Duodenal mucosa (tissue), 2 donors: ENCODE data around the gene GSTA4.

ENCODE experiments used
- H3K27ac ChIP-seq: one replicate; pipeline ENCODE4 v1.7.0; 2013; ENCODE audit warnings: low read depth, low read length
- H3K27me3 ChIP-seq, 2 donors: one replicate each; pipeline ENCODE4 v1.7.0; 2013; ENCODE audit warnings: low read length in 2 of 2, control low read depth in 1 of 2; ENCODE audit not compliant: insufficient read depth in 2 of 2, control insufficient read depth in 1 of 2
- H3K36me3 ChIP-seq, 2 donors: one replicate each; pipeline ENCODE4 v1.7.0; 2013; ENCODE audit warnings: low read length in 2 of 2, control low read depth in 1 of 2; ENCODE audit not compliant: insufficient read depth in 2 of 2, control insufficient read depth in 1 of 2
- H3K4me1 ChIP-seq, 2 donors: one replicate each; pipeline ENCODE4 v1.7.0; 2013; ENCODE audit warnings: low read length in 2 of 2, control low read depth in 1 of 2; ENCODE audit not compliant: insufficient read depth in 2 of 2, control insufficient read depth in 1 of 2
- H3K4me3 ChIP-seq, 2 donors: one replicate each; pipeline ENCODE4 v1.7.0; 2013; ENCODE audit warnings: low read length in 2 of 2, low read depth in 1 of 2
- H3K9ac ChIP-seq, 2 donors: one replicate each; pipeline ENCODE4 v1.7.0; 2013; ENCODE audit warnings: low read length in 2 of 2, low read depth in 1 of 2
- H3K9me3 ChIP-seq, 2 donors: one replicate each; pipeline ENCODE4 v1.7.0; 2013; ENCODE audit warnings: low read length in 2 of 2, control low read depth in 1 of 2; ENCODE audit not compliant: control insufficient read depth in 1 of 2

The GSTA4 gene

GRCh38 chr6:52982680-52983079 is 12.4 kb downstream of the GSTA4 start:
- H3K4me1 ChIP-seq, result peaks cover 0 to 6% of the 10 kb centered on the region in 2 donors
- no peaks in the 10 kb centered on the region for H3K27me3 ChIP-seq
- H3K4me3 ChIP-seq, result no peak overlapping the region
- no peaks in the 10 kb centered on the region for H3K9me3 ChIP-seq
- peaks cover 0 to 21% of the 10 kb centered on the region in 2 donors for H3K36me3 ChIP-seq
- H3K27ac ChIP-seq, result no peak overlapping the region
- H3K9ac ChIP-seq, result no peak overlapping the region

- H3K27ac ChIP-seq, result no peak overlapping the region
- H3K9me3 ChIP-seq, result no peaks in the 10 kb centered on the region
- H3K4me1 ChIP-seq, result peaks cover 4 to 10% of the 10 kb centered on the region in 2 donors
- H3K36me3 ChIP-seq, result peaks cover 0 to 21% of the 10 kb centered on the region in 2 donors
- H3K9ac ChIP-seq, result no peak overlapping the region
- no peaks in the 10 kb centered on the region for H3K27me3 ChIP-seq
- H3K4me3 ChIP-seq, result no peak overlapping the region
Measured at GRCh38 chr6:52981222-52981900, 13.7 kb downstream of the GSTA4 start.

- Histone ChIP-seq H3K27me3 (no peaks in the 10 kb centered on the region), H3K27ac (no peak overlapping the region), H3K36me3 (no peaks in the 10 kb centered on the region), H3K4me3 (no peak overlapping the region), H3K9ac (no peak overlapping the region), H3K4me1 (peaks cover 4 to 10% of the 10 kb centered on the region in 2 donors), H3K9me3 (no peaks in the 10 kb centered on the region)
Measured at GRCh38 chr6:52976591-52977035, 18.5 kb downstream of the GSTA4 start.

- Histone ChIP-seq H3K4me3 (no peak overlapping the region), H3K4me1 (peaks cover 4 to 10% of the 10 kb centered on the region in 2 donors), H3K27ac (no peak overlapping the region), H3K9me3 (no peaks in the 10 kb centered on the region), H3K27me3 (no peaks in the 10 kb centered on the region), H3K9ac (no peak overlapping the region), H3K36me3 (no peaks in the 10 kb centered on the region)
Measured at GRCh38 chr6:52976149-52976548, 18.9 kb downstream of the GSTA4 start.

GRCh38 chr6:52975580-52975979 is 19.5 kb downstream of the GSTA4 start:
- no peaks in the 10 kb centered on the region for H3K36me3 ChIP-seq
- no peak overlapping the region for H3K27ac ChIP-seq
- no peak overlapping the region for H3K4me3 ChIP-seq
- H3K27me3 ChIP-seq, result no peaks in the 10 kb centered on the region
- no peak overlapping the region for H3K9ac ChIP-seq
- H3K4me1 ChIP-seq, result peaks cover 4 to 10% of the 10 kb centered on the region in 2 donors
- H3K9me3 ChIP-seq, result no peaks in the 10 kb centered on the region

- no peak overlapping the region for H3K27ac ChIP-seq
- no peak overlapping the region for H3K4me3 ChIP-seq
- H3K4me1 ChIP-seq, result peaks cover 4 to 17% of the 10 kb centered on the region in 2 donors
- no peaks in the 10 kb centered on the region for H3K27me3 ChIP-seq
- H3K36me3 ChIP-seq, result no peaks in the 10 kb centered on the region
- H3K9ac ChIP-seq, result no peak overlapping the region
- no peaks in the 10 kb centered on the region for H3K9me3 ChIP-seq
Measured at GRCh38 chr6:52972989-52973388, 22.1 kb downstream of the GSTA4 start.

- no peaks in the 10 kb centered on the region for H3K9me3 ChIP-seq
- H3K9ac ChIP-seq, result no peak overlapping the region
- no peak overlapping the region for H3K4me3 ChIP-seq
- H3K27ac ChIP-seq, result no peak overlapping the region
- H3K4me1 ChIP-seq, result peaks cover 0 to 10% of the 10 kb centered on the region in 2 donors
- no peaks in the 10 kb centered on the region for H3K27me3 ChIP-seq
- H3K36me3 ChIP-seq, result no peaks in the 10 kb centered on the region
Measured at GRCh38 chr6:52969359-52969758, 25.7 kb downstream of the GSTA4 start.

- H3K36me3 ChIP-seq, result no peaks in the 10 kb centered on the region
- peaks cover 0 to 7% of the 10 kb centered on the region in 2 donors for H3K4me1 ChIP-seq
- H3K9me3 ChIP-seq, result no peaks in the 10 kb centered on the region
- H3K4me3 ChIP-seq, result no peak overlapping the region
- no peaks in the 10 kb centered on the region for H3K27me3 ChIP-seq
- H3K9ac ChIP-seq, result no peak overlapping the region
- H3K27ac ChIP-seq, result no peak overlapping the region
Measured at GRCh38 chr6:52966101-52966500, 29.0 kb downstream of the GSTA4 start.

- Histone ChIP-seq H3K27ac (no peak overlapping the region), H3K4me3 (no peak overlapping the region), H3K9ac (no peak overlapping the region), H3K36me3 (no peaks in the 10 kb centered on the region), H3K4me1 (peaks cover 0 to 6% of the 10 kb centered on the region in 2 donors), H3K9me3 (no peaks in the 10 kb centered on the region), H3K27me3 (no peaks in the 10 kb centered on the region)
Measured at GRCh38 chr6:52965380-52965779, 29.7 kb downstream of the GSTA4 start.

- no peak overlapping the region for H3K4me3 ChIP-seq
Measured at GRCh38 chr6:52964318-52964717, 30.8 kb downstream of the GSTA4 start.

More at GRCh38 chr6:52964318-52964717, 30.8 kb downstream of the GSTA4 start:
- Histone ChIP-seq H3K9ac (no peak overlapping the region), H3K27ac (no peak overlapping the region), H3K36me3 (no peaks in the 10 kb centered on the region), H3K9me3 (no peaks in the 10 kb centered on the region), H3K4me1 (no peaks in the 10 kb centered on the region), H3K27me3 (no peaks in the 10 kb centered on the region)
